Trophoblast cell (in vitro differentiated cells and primary cell): Measurements from ENCODE around the gene WDR62.
A peak's percentile ranks its signal among the peaks of the same experiment; 100 is the strongest.

Experiments
- DNase-seq, 2 donors: peaks; one replicate each; pipeline ENCODE4 v3.0.0-alpha.2; 2016
- H2AFZ ChIP-seq: 2 replicates; pipeline ENCODE4 v1.6.1; 2013; ENCODE audit warnings: low read length, moderate library complexity, mild to moderate bottlenecking; ENCODE audit not compliant: insufficient read depth, poor library complexity
- H2AK5ac ChIP-seq: 2 replicates; pipeline ENCODE4 v1.6.1; 2013; ENCODE audit warnings: mild to moderate bottlenecking, low read length
- H2BK120ac ChIP-seq: 2 replicates; pipeline ENCODE4 v1.6.1; 2013; ENCODE audit warnings: low read length, mild to moderate bottlenecking, moderate library complexity; ENCODE audit not compliant: insufficient read depth, poor library complexity
- H2BK12ac ChIP-seq: 2 replicates; pipeline ENCODE4 v1.6.1; 2013; ENCODE audit warnings: mild to moderate bottlenecking, low read length, moderate library complexity
- H2BK5ac ChIP-seq: 2 replicates; pipeline ENCODE4 v1.6.1; 2013; ENCODE audit warnings: low read length, low read depth, moderate library complexity, mild to moderate bottlenecking; ENCODE audit not compliant: poor library complexity
- H3K14ac ChIP-seq: 2 replicates; pipeline ENCODE4 v1.6.1; 2013; ENCODE audit warnings: mild to moderate bottlenecking, low read length
- H3K18ac ChIP-seq: 2 replicates; pipeline ENCODE4 v1.6.1; 2013; ENCODE audit warnings: mild to moderate bottlenecking, low read length
- H3K23ac ChIP-seq: 2 replicates; pipeline ENCODE4 v1.6.1; 2013; ENCODE audit warnings: low read length
- H3K27ac ChIP-seq: 2 replicates; pipeline ENCODE4 v1.5.1; 2013; ENCODE audit warnings: low read depth, mild to moderate bottlenecking, inconsistent platforms, low read length, moderate library complexity
- H3K27me3 ChIP-seq: 2 replicates; pipeline ENCODE4 v1.6.1; 2013; ENCODE audit warnings: inconsistent platforms, mild to moderate bottlenecking, low read length, moderate library complexity; ENCODE audit not compliant: insufficient read depth
- H3K36me3 ChIP-seq, 2 experiments: 1 replicate in 1 of 2; 2 replicates in 1 of 2; pipeline ENCODE4 v1.6.1; 2013; ENCODE audit warnings: low read length in 2 of 2, mild to moderate bottlenecking in 2 of 2, moderate library complexity in 1 of 2; ENCODE audit not compliant: insufficient read depth in 2 of 2, control insufficient read depth in 1 of 2
- H3K4ac ChIP-seq: 2 replicates; pipeline ENCODE4 v1.6.1; 2013; ENCODE audit warnings: low read depth, mild to moderate bottlenecking, low read length, moderate library complexity
- H3K4me1 ChIP-seq, 2 experiments: 1 replicate in 1 of 2; 2 replicates in 1 of 2; pipeline ENCODE4 v1.6.1; 2013; ENCODE audit warnings: low read length in 2 of 2, mild to moderate bottlenecking in 2 of 2, moderate library complexity in 1 of 2; ENCODE audit not compliant: insufficient read depth in 2 of 2, control insufficient read depth in 1 of 2
- H3K4me2 ChIP-seq: 2 replicates; pipeline ENCODE4 v1.6.1; 2013; ENCODE audit warnings: inconsistent platforms, mild to moderate bottlenecking, low read length, moderate library complexity
- H3K4me3 ChIP-seq: 2 replicates; pipeline ENCODE4 v1.5.1; 2013; ENCODE audit warnings: mild to moderate bottlenecking, low read depth, low read length, inconsistent platforms
- H3K79me1 ChIP-seq: one replicate; pipeline ENCODE4 v1.6.1; 2013; ENCODE audit warnings: low read length
- H3K79me2 ChIP-seq: 2 replicates; pipeline ENCODE4 v1.6.1; 2013; ENCODE audit warnings: low read length, mild to moderate bottlenecking; ENCODE audit not compliant: control insufficient read depth, insufficient read depth, poor library complexity
- H3K9ac ChIP-seq: 2 replicates; pipeline ENCODE4 v1.6.1; 2013; ENCODE audit warnings: mild to moderate bottlenecking, low read length
- H3K9me3 ChIP-seq: 2 replicates; pipeline ENCODE4 v1.6.1; 2013; ENCODE audit warnings: low read depth, mild to moderate bottlenecking, control low read depth, inconsistent platforms, low read length; ENCODE audit not compliant: insufficient read depth
- H4K12ac ChIP-seq: 2 replicates; pipeline ENCODE4 v1.6.1; 2013; ENCODE audit warnings: low read depth, mild to moderate bottlenecking, low read length, moderate library complexity
- H4K8ac ChIP-seq: 2 replicates; pipeline ENCODE4 v1.6.1; 2013; ENCODE audit warnings: low read depth, mild to moderate bottlenecking, low read length, moderate library complexity
- H4K91ac ChIP-seq: one replicate; pipeline ENCODE4 v1.6.1; 2013; ENCODE audit warnings: low read depth, mild to moderate bottlenecking, low read length, moderate library complexity
- WGBS: extraction: QIAGEN DNeasy Blood & Tissue Kit; methylation state at CpG from one replicate; pipeline ENCODE4 v1.1.7; 2013; ENCODE audit warnings: missing lambda C conversion rate; ENCODE audit not compliant: insufficient read length, insufficient coverage; ENCODE audit errors: extremely low coverage; 5-methylcytosine and 5-hydroxymethylcytosine counted together

Gene WDR62

DNA sequence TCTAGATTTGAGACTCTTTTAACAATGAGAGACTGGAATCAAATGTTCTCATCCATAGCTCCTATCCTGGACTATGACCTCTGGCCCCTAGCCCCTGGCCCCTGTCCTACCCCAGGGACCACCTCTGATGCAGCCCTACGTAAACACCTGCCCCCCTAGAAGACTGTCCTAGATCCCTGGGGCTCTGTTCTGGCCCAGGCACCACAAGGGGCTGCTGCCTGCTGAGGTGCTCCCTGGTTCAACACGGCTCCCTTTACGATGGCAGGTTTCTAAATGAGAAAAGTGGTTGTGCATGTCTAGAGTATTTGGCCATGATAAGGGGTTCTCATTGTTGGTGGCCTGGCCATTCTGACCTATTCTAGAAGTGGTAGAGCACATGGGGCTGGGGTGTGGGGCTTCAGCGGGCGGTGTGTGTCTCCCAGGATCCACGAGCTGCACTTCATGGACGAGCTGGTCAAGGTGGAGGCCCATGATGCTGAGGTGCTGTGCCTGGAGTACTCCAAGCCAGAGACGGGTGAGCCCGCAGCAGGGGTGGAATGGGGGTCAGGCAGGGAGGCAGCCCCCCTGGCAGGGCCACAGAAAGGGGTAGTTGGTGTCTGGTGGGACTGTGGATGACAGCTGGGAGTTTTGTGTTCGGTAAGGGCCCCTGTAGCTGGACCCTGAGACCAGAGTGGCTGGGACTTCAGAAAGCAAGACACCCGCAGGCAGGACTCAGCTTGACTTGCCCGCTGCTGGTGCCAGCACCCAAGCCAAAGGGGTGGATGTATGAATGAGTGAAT, 29.7 kb downstream of the WDR62 start:
- Histone ChIP-seq H2AFZ (no peak overlapping the region), H2BK5ac (no peak overlapping the region), H3K18ac (no peak overlapping the region), H3K23ac (no peak overlapping the region), H4K12ac (no peak overlapping the region), H3K4me1 (no peaks in the 10 kb centered on the region), H3K36me3 (peaks cover 50 to 61% of the 10 kb centered on the region in 2 experiments), H3K27ac (no peak overlapping the region), H3K79me1 (no peaks in the 10 kb centered on the region), H3K9me3 (no peaks in the 10 kb centered on the region), H3K79me2 (no peaks in the 10 kb centered on the region), H2AK5ac (no peak overlapping the region), H4K8ac (no peak overlapping the region), H3K14ac (no peak overlapping the region), H3K4ac (no peak overlapping the region), H3K4me3 (no peak overlapping the region), H3K4me2 (no peak overlapping the region), H3K27me3 (no peaks in the 10 kb centered on the region), H2BK120ac (no peak overlapping the region), H4K91ac (no peak overlapping the region), H3K9ac (no peak overlapping the region), H2BK12ac (no peak overlapping the region)
- no CpG with 5 or more reads among the region's 12 CpGs for WGBS
- no peak for DNase-seq

DNA sequence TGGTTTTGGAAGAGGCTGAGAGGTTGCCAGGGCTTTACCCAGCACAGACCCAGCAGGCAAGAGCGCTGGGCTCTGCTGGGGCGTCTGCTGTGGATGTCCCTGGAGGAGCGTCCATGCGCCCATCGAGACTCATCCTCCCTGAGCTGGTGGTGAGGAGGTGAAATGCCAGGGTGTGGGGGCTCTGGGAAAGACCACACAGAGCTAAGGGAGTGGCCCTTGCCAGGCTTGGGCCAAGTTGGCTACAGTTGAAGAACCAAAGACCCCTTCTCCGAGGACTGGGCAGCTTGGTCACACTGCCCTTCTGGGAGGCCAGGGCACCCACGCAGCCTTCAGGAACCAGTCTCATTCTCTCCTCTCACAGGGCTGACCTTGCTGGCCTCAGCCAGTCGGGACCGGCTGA, 31.6 kb downstream of the WDR62 start:
- Histone ChIP-seq H3K79me1 (no peaks in the 10 kb centered on the region), H3K23ac (no peak overlapping the region), H2BK5ac (no peak overlapping the region), H3K4me1 (no peaks in the 10 kb centered on the region), H2AFZ (no peak overlapping the region), H2BK120ac (no peak overlapping the region), H2AK5ac (no peak overlapping the region), H3K4ac (no peak overlapping the region), H4K8ac (no peak overlapping the region), H3K9me3 (peaks cover 3% of the 10 kb centered on the region), H2BK12ac (no peak overlapping the region), H3K27me3 (no peaks in the 10 kb centered on the region), H3K14ac (no peak overlapping the region), H3K79me2 (no peaks in the 10 kb centered on the region), H3K4me3 (no peak overlapping the region), H3K36me3 (peaks cover 67 to 75% of the 10 kb centered on the region in 2 experiments), H3K9ac (no peak overlapping the region), H4K91ac (no peak overlapping the region), H3K18ac (no peak overlapping the region), H4K12ac (no peak overlapping the region), H3K4me2 (no peak overlapping the region), H3K27ac (no peak overlapping the region)
- no CpG with 5 or more reads among the region's 9 CpGs for WGBS
- no peak for DNase-seq

DNA sequence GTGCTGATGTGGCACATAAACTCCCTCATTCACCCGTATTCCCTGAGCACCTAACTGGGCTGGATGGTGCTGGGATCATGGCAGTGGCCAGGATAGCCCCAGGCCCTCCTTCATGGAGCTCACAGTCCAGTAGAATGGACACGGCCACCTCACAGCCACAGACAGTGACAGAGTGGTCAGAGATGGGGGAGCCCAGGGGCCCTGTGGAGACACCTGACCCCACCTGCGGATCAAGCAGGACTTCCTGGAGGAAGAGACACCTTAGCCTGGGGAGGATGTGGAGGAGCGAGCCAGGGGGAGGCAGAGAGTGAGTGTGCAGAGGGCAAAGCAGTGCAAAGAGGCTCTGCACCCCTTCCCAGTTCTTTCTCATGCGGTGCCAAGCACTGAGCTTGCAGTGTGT, 35.1 kb downstream of the WDR62 start:
- WGBS: no CpG with 5 or more reads among the region's 5 CpGs
- H3K36me3 ChIP-seq: peaks cover 60 to 66% of the 10 kb centered on the region in 2 experiments
- H2AFZ ChIP-seq: no peak overlapping the region
- H3K18ac ChIP-seq: no peak overlapping the region
- H2AK5ac ChIP-seq: no peak overlapping the region
- H4K8ac ChIP-seq: no peak overlapping the region
- H3K4me3 ChIP-seq: no peak overlapping the region
- no peak overlapping the region for H4K91ac ChIP-seq
- H3K27me3 ChIP-seq: no peaks in the 10 kb centered on the region
- no peak overlapping the region for H3K4me2 ChIP-seq
- no peak overlapping the region for H2BK12ac ChIP-seq
- no peak overlapping the region for H2BK5ac ChIP-seq
- no peak overlapping the region for H3K9ac ChIP-seq
- H3K23ac ChIP-seq: no peak overlapping the region
- H3K27ac ChIP-seq: no peak overlapping the region
- H3K4ac ChIP-seq: no peak overlapping the region
- peaks cover 3% of the 10 kb centered on the region for H3K9me3 ChIP-seq
- DNase-seq: peak; percentile 16 to 43
- no peak overlapping the region for H3K14ac ChIP-seq
- no peak overlapping the region for H2BK120ac ChIP-seq
- H3K79me1 ChIP-seq: no peaks in the 10 kb centered on the region
- no peak overlapping the region for H4K12ac ChIP-seq
- H3K4me1 ChIP-seq: no peaks in the 10 kb centered on the region
- H3K79me2 ChIP-seq: no peaks in the 10 kb centered on the region

DNA sequence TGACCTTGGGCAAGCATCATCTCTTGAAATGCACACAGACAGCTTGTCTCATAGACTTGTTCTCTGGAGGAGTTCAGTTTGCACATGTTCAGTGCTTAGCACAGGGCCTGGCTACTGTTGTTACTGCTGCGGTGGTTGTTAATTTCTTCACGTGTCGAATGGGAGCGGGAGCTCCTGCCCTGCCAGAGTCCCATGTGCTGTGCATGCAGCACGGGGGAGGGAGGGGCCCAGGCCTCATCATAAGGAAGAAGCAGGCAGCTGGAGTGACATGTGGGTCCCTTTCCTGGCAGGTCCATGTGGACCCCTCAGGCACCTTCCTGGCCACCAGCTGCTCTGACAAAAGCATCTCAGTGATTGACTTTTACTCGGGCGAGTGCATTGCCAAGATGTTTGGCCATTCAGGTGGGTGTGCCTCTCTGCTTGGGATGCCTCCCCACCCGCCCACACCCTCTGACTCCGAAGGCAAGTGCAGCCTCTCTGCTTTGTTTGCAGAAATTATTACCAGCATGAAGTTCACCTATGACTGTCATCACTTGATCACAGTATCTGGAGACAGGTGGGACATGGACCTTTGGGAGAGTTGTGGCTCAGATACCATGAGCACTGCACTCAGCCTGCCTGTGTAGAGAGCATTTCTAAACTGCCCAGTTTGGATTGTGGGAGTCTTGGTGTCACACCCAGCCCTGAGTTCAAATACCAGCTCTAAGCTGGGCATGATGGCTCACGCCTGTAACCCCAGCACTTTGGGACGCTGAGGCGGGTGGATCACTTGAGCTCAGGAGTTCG, 36.4 kb downstream of the WDR62 start:
- no peak overlapping the region for H3K4me2 ChIP-seq
- H3K79me1 ChIP-seq: no peaks in the 10 kb centered on the region
- no peak overlapping the region for H3K18ac ChIP-seq
- H2AK5ac ChIP-seq: no peak overlapping the region
- peaks cover 3% of the 10 kb centered on the region for H3K9me3 ChIP-seq
- H4K12ac ChIP-seq: no peak overlapping the region
- no peak overlapping the region for H4K91ac ChIP-seq
- no peak overlapping the region for H2BK5ac ChIP-seq
- no peak overlapping the region for H3K14ac ChIP-seq
- no peak overlapping the region for H3K9ac ChIP-seq
- H2AFZ ChIP-seq: no peak overlapping the region
- H4K8ac ChIP-seq: no peak overlapping the region
- H3K27me3 ChIP-seq: no peaks in the 10 kb centered on the region
- H3K4ac ChIP-seq: no peak overlapping the region
- H3K23ac ChIP-seq: no peak overlapping the region
- no peak overlapping the region for H2BK120ac ChIP-seq
- H3K79me2 ChIP-seq: no peaks in the 10 kb centered on the region
- H3K4me3 ChIP-seq: no peak overlapping the region
- WGBS: no CpG with 5 or more reads among the region's 13 CpGs
- H3K4me1 ChIP-seq: no peaks in the 10 kb centered on the region
- peaks cover 60 to 66% of the 10 kb centered on the region in 2 experiments for H3K36me3 ChIP-seq
- H3K27ac ChIP-seq: no peak overlapping the region
- no peak overlapping the region for H2BK12ac ChIP-seq
- DNase-seq: peak; percentile 46 to 69
